ENCODE results near the gene PTPRZ1. TPM values are rescaled to one million over a fixed set of nuclear protein-coding genes. Genes with fewer than 3 reads are reported as not detected.

The PTPRZ1 gene
- total and polyA plus RNA-seq, 4 donors = 0.07 to 0.17 (median 0.09) TPM; not detected in 1

GRCh38 chr7:122103064-122103463 lies 230.1 kb downstream of the PTPRZ1 start:
- Histone ChIP-seq H3K27me3 (ENCODE audit: control insufficient read depth in 4 of 4, insufficient read depth in 4 of 4, low read length in 3 of 4) (no peaks in the 10 kb centered on the region), H3K9ac (ENCODE audit: low read depth in 1 of 2, low read length in 2 of 2) (no peak overlapping the region), H3K36me3 (ENCODE audit: control insufficient read depth in 4 of 4, insufficient read depth in 3 of 4, low read depth in 1 of 4, low read length in 3 of 4) (peaks cover 0 to 52% (median 22%) of the 10 kb centered on the region in 4 donors), H3K4me3 (ENCODE audit: low read depth in 1 of 3, low read length in 3 of 3) (no peak overlapping the region), H3K9me3 (ENCODE audit: control insufficient read depth in 4 of 4, low read length in 3 of 4) (peaks cover 0 to 6% (median 0%) of the 10 kb centered on the region in 4 donors), H3K4me1 (ENCODE audit: control insufficient read depth in 4 of 4, insufficient read depth in 4 of 4, low read length in 3 of 4) (no peaks in the 10 kb centered on the region), H3K27ac (ENCODE audit: low read depth in 1 of 2, low read length in 2 of 2) (no peak overlapping the region)
- DNase-seq (ENCODE audit: low spot score) = no peak
- TF ChIP-seq REST (IDR thresholded peaks at IDR 0.05) (no peak), ZBTB33 (IDR thresholded peaks at IDR 0.05) (no peak), HNF4A (conservative IDR thresholded peaks at IDR 0.05) (no peak)

Small RNA genes within 50 kb of the gene (small RNA-seq; reads per million reads assigned to genes)
- gene RNU7-154P = not detected
